ENCODE data around the gene HOXA9. TPM values are rescaled to one million over a fixed set of nuclear protein-coding genes. Genes with fewer than 3 reads are reported as not detected.
A peak's percentile ranks its signal among the peaks of the same experiment; 100 is the strongest.

The HOXA9 gene
- total RNA-seq, 1 donor from 2014 or later = not detected

DNA sequence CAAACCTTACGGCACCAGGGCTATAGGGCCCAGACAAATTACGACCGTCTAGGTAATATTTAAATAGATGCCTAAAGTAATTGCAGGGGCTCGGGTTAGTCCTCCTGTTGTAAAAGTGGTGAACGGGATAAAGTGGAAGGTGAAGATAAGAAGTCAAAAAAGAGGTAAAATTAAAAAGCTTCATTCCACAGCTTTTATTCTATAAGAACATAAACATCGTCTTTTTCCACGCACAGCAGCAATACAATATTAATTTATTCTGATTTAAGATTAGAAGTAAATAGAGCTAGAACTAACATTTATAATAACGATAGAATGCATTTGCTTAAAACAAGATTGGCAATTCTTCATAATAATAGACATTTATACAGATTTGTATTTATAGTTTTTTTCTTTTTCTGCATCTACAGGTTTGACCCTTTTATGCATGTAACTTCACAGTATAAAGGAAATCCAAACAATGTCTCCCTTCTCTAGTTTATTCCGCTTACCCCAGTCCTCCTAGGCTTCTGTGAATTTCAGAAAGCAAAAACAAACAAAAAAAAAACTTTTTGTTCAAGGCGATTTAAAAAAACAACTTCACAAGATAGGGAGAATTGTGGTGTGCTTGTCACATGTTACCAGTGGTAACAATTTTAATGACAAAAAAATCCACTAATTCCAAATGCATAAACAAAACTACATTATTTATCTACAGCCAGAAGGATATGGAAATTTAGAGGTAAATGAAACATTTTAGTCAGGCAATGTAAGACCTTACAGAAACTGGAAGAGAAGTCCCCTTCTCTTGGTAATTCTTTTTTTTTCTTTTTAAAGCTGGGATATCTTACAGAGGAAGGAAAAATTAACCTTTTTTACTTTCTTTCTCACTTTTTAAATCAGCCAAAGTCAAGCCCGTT is 5.3 kb upstream of the HOXA9 start:
- no peaks in the 10 kb centered on the region for H3K36me3 ChIP-seq (ENCODE audit: insufficient read depth, low read length)
- H3K27ac ChIP-seq (ENCODE audit: low read depth, low read length) = no peak overlapping the region
- peaks cover 6% of the 10 kb centered on the region for H4K20me1 ChIP-seq (ENCODE audit: insufficient read depth, low read length)
- peaks cover 16% of the 10 kb centered on the region for H3K9me3 ChIP-seq (ENCODE audit: insufficient read depth, low read depth, low read length)
- H3K27me3 Mint-ChIP-seq (ENCODE audit: low read depth, unreplicated experiment) = peaks cover 67% of the 10 kb centered on the region
- no peak overlapping the region for H3K4me3 ChIP-seq (ENCODE audit: insufficient read depth, low read depth, low read length)
- FAIRE-seq (peak; percentile 5), DNase-seq (ENCODE audit: low read depth) (no peak)
- peaks cover 5% of the 10 kb centered on the region for H3K4me1 ChIP-seq (ENCODE audit: insufficient read depth, low read length)
- no peak for TF ChIP-seq EZH2 (IDR thresholded peaks at IDR 0.05; ENCODE audit: insufficient read depth, low read length)
- TF ChIP-seq, protein P1, sequence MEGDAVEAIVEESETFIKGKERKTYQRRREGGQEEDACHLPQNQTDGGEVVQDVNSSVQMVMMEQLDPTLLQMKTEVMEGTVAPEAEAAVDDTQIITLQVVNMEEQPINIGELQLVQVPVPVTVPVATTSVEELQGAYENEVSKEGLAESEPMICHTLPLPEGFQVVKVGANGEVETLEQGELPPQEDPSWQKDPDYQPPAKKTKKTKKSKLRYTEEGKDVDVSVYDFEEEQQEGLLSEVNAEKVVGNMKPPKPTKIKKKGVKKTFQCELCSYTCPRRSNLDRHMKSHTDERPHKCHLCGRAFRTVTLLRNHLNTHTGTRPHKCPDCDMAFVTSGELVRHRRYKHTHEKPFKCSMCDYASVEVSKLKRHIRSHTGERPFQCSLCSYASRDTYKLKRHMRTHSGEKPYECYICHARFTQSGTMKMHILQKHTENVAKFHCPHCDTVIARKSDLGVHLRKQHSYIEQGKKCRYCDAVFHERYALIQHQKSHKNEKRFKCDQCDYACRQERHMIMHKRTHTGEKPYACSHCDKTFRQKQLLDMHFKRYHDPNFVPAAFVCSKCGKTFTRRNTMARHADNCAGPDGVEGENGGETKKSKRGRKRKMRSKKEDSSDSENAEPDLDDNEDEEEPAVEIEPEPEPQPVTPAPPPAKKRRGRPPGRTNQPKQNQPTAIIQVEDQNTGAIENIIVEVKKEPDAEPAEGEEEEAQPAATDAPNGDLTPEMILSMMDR (IDR thresholded peaks at IDR 0.05; ENCODE audit: insufficient read depth, low read depth, low read length) = no peak
- H3K9me3 Mint-ChIP-seq (ENCODE audit: unreplicated experiment) = peaks cover 34% of the 10 kb centered on the region
- no peaks in the 10 kb centered on the region for H3K36me3 Mint-ChIP-seq (ENCODE audit: low read depth, unreplicated experiment)
- no peaks in the 10 kb centered on the region for H3K79me2 ChIP-seq (ENCODE audit: insufficient read depth, low read length)
- H3K4me3 Mint-ChIP-seq (ENCODE audit: unreplicated experiment) = no peak overlapping the region
- no peaks in the 10 kb centered on the region for H3K4me1 Mint-ChIP-seq (ENCODE audit: low read depth, unreplicated experiment)
- no peak overlapping the region for H3K4me2 ChIP-seq (ENCODE audit: low read length)
- no peak overlapping the region for H3K9ac ChIP-seq (ENCODE audit: low read length)
- peak overlapping the region; percentile 72 for H3K27ac Mint-ChIP-seq (ENCODE audit: unreplicated experiment)
- H2AFZ ChIP-seq (ENCODE audit: low read depth, low read length) = no peak overlapping the region
- peaks cover 92% of the 10 kb centered on the region for H3K27me3 ChIP-seq (ENCODE audit: insufficient read depth, low read length)

DNA sequence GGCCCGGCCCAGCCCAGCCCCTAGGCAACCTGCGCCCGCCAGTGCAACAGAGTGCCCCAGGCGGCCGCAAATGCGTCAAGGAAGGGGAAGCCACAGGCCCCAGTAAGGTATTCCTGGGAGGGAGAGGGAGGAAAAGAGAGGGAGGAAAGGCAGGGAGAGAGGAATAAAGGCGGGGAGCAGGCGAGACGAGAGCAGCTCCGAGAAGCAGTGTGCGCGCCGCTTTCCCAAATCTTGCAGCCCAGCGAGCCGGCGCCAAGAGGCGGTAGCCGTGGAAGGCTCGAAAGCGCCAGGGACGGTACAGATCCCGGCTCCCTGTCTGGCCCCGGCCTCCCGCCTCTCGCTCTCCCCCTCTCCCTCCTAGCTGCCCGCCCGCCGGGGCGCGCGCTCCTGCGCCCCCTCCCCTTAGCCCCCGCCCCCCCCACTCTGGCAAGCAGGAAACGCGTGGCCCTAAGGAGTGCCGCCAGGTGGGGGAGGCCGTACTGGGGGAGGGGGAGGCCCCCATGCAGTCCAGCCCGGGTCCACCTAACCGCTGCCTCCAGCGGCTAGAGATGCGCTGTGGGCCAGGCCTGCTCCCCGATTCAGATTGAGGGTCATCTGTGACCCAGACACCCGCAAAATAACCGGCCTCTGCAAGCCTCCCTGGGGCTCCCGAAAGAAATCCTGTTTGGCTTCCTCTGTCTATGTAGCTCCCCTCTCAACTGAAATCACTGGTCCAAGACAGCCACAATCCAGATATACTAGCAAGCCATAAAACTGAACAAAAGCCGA is 4.5 kb upstream of the HOXA9 start:
- peaks cover 63% of the 10 kb centered on the region for H3K27me3 Mint-ChIP-seq (ENCODE audit: low read depth, unreplicated experiment)
- H3K79me2 ChIP-seq (ENCODE audit: insufficient read depth, low read length) = no peaks in the 10 kb centered on the region
- H3K9me3 ChIP-seq (ENCODE audit: insufficient read depth, low read depth, low read length) = peaks cover 10% of the 10 kb centered on the region
- H3K9me3 Mint-ChIP-seq (ENCODE audit: unreplicated experiment) = peaks cover 31% of the 10 kb centered on the region
- no peak overlapping the region for H3K9ac ChIP-seq (ENCODE audit: low read length)
- no peak overlapping the region for H2AFZ ChIP-seq (ENCODE audit: low read depth, low read length)
- H3K4me1 ChIP-seq (ENCODE audit: insufficient read depth, low read length) = peaks cover 5% of the 10 kb centered on the region
- no peak for DNase-seq (ENCODE audit: low read depth)
- H3K36me3 Mint-ChIP-seq (ENCODE audit: low read depth, unreplicated experiment) = no peaks in the 10 kb centered on the region
- H3K4me2 ChIP-seq (ENCODE audit: low read length) = no peak overlapping the region
- TF ChIP-seq EZH2 (IDR thresholded peaks at IDR 0.05; ENCODE audit: insufficient read depth, low read length) = peak; percentile 83
- TF ChIP-seq, protein P1 (IDR thresholded peaks at IDR 0.05; ENCODE audit: insufficient read depth, low read depth, low read length) = no peak
- H4K20me1 ChIP-seq (ENCODE audit: insufficient read depth, low read length) = peaks cover 6% of the 10 kb centered on the region
- FAIRE-seq = no peak
- peaks cover 92% of the 10 kb centered on the region for H3K27me3 ChIP-seq (ENCODE audit: insufficient read depth, low read length)
- H3K27ac Mint-ChIP-seq (ENCODE audit: unreplicated experiment) = no peak overlapping the region
- no peak overlapping the region for H3K27ac ChIP-seq (ENCODE audit: low read depth, low read length)
- no peak overlapping the region for H3K4me3 ChIP-seq (ENCODE audit: insufficient read depth, low read depth, low read length)
- H3K4me1 Mint-ChIP-seq (ENCODE audit: low read depth, unreplicated experiment) = no peaks in the 10 kb centered on the region
- no peaks in the 10 kb centered on the region for H3K36me3 ChIP-seq (ENCODE audit: insufficient read depth, low read length)
- H3K4me3 Mint-ChIP-seq (ENCODE audit: unreplicated experiment) = no peak overlapping the region

Measured in astrocyte (in vitro differentiated cells and primary cell).